HK-2 (cell line): ENCODE results near the gene S100A10.

Source experiments
- DNase-seq: peaks from one replicate; pipeline ENCODE4 v3.0.0-alpha.2; 2018; ENCODE audit not compliant: unreplicated experiment

The S100A10 gene

GRCh38 chr1:152013664-152014237 lies 20.1 kb upstream of the S100A10 start:
- DNase-seq = no peak

- no peak for DNase-seq
Measured at GRCh38 chr1:152009691-152010090, 16.0 kb upstream of the S100A10 start.

GRCh38 chr1:152007047-152007446 lies 13.4 kb upstream of the S100A10 start:
- no peak for DNase-seq

- no peak for DNase-seq
Measured at GRCh38 chr1:152005360-152005912, 11.8 kb upstream of the S100A10 start.

- DNase-seq = no peak
Measured at GRCh38 chr1:152003846-152004442, 10.3 kb upstream of the S100A10 start.

GRCh38 chr1:152002960-152003359 lies 9.3 kb upstream of the S100A10 start:
- DNase-seq = no peak

- peak; percentile 76 for DNase-seq
Measured at GRCh38 chr1:152001631-152002584, 8.2 kb upstream of the S100A10 start.

- no peak for DNase-seq
Measured at GRCh38 chr1:152000964-152001630, 7.4 kb upstream of the S100A10 start.

GRCh38 chr1:151998611-151999362 lies 5.1 kb upstream of the S100A10 start:
- DNase-seq = no peak

- no peak for DNase-seq
Measured at GRCh38 chr1:151997284-151997570, 3.6 kb upstream of the S100A10 start.

GRCh38 chr1:151995774-151996173 lies 2.1 kb upstream of the S100A10 start:
- no peak for DNase-seq

GRCh38 chr1:151994956-151995355 lies 1.3 kb upstream of the S100A10 start:
- DNase-seq = peak; percentile 60

GRCh38 chr1:151993084-151993733 lies 450 bp downstream of the S100A10 start:
- DNase-seq = peak; percentile 56

- peak; percentile 94 for DNase-seq
Measured at GRCh38 chr1:151992303-151993083, 1.2 kb downstream of the S100A10 start.

GRCh38 chr1:151991663-151992302 lies 1.9 kb downstream of the S100A10 start:
- no peak for DNase-seq

- DNase-seq = no peak
Measured at GRCh38 chr1:151990856-151991198, 2.8 kb downstream of the S100A10 start.

- no peak for DNase-seq
Measured at GRCh38 chr1:151990058-151990855, 3.4 kb downstream of the S100A10 start.

- DNase-seq = peak; percentile 78
Measured at GRCh38 chr1:151989211-151989862, 4.3 kb downstream of the S100A10 start.
